ENCODE results near the gene COL1A2. TPM values are rescaled to one million over a fixed set of nuclear protein-coding genes. Genes with fewer than 3 reads are reported as not detected.
A peak's percentile ranks its signal among the peaks of the same experiment; 100 is the strongest.

The COL1A2 gene
- total RNA-seq, 1 donor from 2014 or later: 2,734 TPM

DNA sequence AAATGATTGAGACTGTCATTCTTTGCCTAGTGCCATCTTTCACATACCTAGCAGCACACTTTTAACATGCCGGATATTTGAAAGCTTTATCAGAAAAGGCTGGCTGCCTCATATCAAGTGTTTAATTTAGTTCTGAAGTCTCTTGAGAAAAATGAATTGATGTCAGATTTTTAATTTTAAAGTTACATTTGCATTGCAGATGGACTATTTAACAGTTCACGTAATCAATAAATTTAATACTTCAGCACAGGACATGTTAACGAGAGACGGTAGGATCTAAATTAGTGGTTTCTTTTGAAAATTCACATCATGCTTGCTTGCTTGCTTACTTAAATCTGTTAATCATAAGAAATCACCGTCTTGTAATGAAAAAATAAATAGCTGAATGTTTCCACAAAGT is 51.6 kb downstream of the COL1A2 start:
- peaks cover 13% of the 10 kb centered on the region for H3K4me1 Mint-ChIP-seq

DNA sequence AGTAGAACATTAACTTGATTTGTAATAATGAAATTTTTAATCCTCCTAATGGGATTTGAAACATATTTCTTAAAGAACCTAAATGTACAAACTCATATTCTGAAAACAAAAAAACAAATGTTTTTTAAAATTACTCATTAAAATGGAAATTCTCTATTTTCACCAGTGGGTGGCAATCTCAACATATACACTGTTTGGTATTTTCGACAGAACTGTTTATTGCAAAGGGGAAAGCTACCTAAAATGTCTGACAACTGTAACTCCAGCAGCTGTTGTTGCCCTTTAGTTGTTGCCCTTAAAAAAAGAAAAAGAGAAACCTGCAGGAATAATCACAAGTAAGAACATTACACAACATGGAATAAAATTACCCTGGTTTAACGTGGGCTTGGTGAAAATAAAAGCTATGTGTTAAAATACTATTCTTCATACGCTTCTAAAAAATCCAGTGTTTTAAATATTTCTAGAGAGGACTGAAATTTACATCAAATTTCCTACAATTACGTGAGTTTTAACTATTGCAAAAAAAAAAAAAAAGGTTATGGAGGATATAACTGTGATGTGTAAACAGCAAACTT is 54.5 kb downstream of the COL1A2 start:
- no peaks in the 10 kb centered on the region for H3K9me3 Mint-ChIP-seq
- TF ChIP-seq, protein P1, sequence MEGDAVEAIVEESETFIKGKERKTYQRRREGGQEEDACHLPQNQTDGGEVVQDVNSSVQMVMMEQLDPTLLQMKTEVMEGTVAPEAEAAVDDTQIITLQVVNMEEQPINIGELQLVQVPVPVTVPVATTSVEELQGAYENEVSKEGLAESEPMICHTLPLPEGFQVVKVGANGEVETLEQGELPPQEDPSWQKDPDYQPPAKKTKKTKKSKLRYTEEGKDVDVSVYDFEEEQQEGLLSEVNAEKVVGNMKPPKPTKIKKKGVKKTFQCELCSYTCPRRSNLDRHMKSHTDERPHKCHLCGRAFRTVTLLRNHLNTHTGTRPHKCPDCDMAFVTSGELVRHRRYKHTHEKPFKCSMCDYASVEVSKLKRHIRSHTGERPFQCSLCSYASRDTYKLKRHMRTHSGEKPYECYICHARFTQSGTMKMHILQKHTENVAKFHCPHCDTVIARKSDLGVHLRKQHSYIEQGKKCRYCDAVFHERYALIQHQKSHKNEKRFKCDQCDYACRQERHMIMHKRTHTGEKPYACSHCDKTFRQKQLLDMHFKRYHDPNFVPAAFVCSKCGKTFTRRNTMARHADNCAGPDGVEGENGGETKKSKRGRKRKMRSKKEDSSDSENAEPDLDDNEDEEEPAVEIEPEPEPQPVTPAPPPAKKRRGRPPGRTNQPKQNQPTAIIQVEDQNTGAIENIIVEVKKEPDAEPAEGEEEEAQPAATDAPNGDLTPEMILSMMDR (IDR thresholded peaks at IDR 0.05; ENCODE audit: unreplicated experiment): peak; percentile 79
- no peaks in the 10 kb centered on the region for H3K36me3 Mint-ChIP-seq
- H3K27ac Mint-ChIP-seq: no peak overlapping the region
- no peaks in the 10 kb centered on the region for H3K27me3 Mint-ChIP-seq (ENCODE audit: low read depth)
- peaks cover 27% of the 10 kb centered on the region for H3K4me1 Mint-ChIP-seq
- no peak overlapping the region for H3K4me3 Mint-ChIP-seq
- DNase-seq (ENCODE audit: low spot score in 2 of 2, unreplicated experiment in 2 of 2): no peak

More for the DNA sequence above, 51.6 kb downstream of the COL1A2 start:
- no peak for DNase-seq (ENCODE audit: low spot score in 2 of 2, unreplicated experiment in 2 of 2)
- Mint-ChIP-seq H3K27ac (no peak overlapping the region), H3K4me3 (no peak overlapping the region), H3K36me3 (no peaks in the 10 kb centered on the region), H3K27me3 (ENCODE audit: low read depth) (no peaks in the 10 kb centered on the region), H3K9me3 (no peaks in the 10 kb centered on the region)
- TF ChIP-seq, protein P1 (IDR thresholded peaks at IDR 0.05; ENCODE audit: unreplicated experiment): no peak

DNA sequence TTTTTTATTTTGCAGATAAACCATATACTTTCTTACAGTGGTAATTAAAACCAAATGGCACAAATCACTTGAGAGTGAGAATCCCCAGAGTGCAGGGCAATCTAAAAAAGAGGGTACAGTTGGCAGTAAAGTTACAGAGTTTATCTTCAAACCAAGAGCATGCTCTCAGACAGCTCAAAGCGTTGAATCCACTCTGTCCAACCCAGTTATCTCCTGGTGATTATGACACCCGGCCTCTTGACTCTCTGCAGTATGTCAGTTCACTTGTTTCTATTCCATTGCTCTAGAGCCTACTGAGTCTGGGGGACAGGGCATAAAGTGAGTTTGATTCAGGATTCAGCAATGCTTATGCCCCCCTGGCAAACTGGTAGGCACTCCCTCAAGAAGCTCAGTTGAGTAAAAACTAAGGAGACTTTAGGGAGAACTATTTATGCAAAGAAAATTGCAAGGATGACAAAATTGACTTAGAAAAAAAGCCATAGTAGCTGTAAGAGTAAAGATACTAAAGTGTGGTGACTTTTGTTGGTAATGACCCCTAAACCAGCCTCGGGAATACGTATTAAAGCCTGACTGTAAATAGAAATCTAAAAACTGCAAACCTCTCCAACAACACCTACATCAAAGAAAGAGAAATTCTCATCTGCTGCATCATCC is 55.5 kb downstream of the COL1A2 start:
- Mint-ChIP-seq H3K9me3 (no peaks in the 10 kb centered on the region), H3K27me3 (ENCODE audit: low read depth) (no peaks in the 10 kb centered on the region), H3K4me3 (no peak overlapping the region), H3K27ac (no peak overlapping the region), H3K4me1 (peaks cover 21% of the 10 kb centered on the region), H3K36me3 (no peaks in the 10 kb centered on the region)
- TF ChIP-seq, protein P1 (IDR thresholded peaks at IDR 0.05; ENCODE audit: unreplicated experiment): no peak
- DNase-seq (ENCODE audit: low spot score in 2 of 2, unreplicated experiment in 2 of 2): no peak

DNA sequence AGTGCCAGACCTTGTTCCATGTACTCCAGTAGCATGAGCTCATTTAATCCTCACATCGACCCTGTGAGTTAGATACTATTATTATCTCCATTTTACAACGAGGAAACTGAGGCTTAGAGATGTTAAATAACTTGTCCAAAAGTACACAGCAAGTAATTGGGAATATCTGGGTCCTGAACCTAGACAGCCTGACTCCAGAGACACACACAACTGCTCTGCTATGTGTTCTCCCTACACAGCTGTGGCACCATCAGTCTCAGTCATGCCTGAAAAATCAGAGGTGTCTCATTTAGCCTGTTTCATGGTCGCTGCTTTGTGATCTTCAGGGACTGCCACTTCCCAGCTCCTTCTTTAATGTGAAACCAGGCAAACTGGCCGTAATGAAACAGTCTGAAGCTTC is 56.5 kb downstream of the COL1A2 start:
- TF ChIP-seq, protein P1 (IDR thresholded peaks at IDR 0.05; ENCODE audit: unreplicated experiment): no peak
- H3K9me3 Mint-ChIP-seq: no peaks in the 10 kb centered on the region
- no peak overlapping the region for H3K4me3 Mint-ChIP-seq
- no peaks in the 10 kb centered on the region for H3K27me3 Mint-ChIP-seq (ENCODE audit: low read depth)
- H3K4me1 Mint-ChIP-seq: peaks cover 15% of the 10 kb centered on the region
- no peak overlapping the region for H3K27ac Mint-ChIP-seq
- DNase-seq (ENCODE audit: low spot score in 2 of 2, unreplicated experiment in 2 of 2): no peak
- H3K36me3 Mint-ChIP-seq: no peaks in the 10 kb centered on the region

DNA sequence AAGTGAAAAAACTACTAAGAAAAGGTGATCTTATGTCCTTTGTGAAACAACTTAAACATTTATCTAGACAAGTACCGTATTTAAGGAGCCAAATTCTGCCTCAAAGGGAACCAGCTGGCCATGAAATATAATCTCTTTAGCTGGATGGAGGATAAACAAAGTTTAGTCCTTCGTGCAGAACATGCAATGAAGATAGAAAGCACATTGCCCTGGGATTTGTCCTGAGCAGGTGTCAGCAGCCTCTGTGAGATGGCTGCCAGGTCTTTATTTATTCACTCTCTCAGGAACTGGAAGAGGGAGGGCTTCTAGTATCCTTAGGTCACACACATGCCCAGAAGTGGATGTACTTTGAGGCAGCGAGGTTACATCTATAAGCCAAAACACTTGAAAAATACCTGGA is 57.5 kb downstream of the COL1A2 start:
- TF ChIP-seq, protein P1 (IDR thresholded peaks at IDR 0.05; ENCODE audit: unreplicated experiment): no peak
- Mint-ChIP-seq H3K27ac (no peak overlapping the region), H3K36me3 (no peaks in the 10 kb centered on the region), H3K27me3 (ENCODE audit: low read depth) (no peaks in the 10 kb centered on the region), H3K4me3 (no peak overlapping the region), H3K4me1 (peaks cover 15% of the 10 kb centered on the region), H3K9me3 (peaks cover 6% of the 10 kb centered on the region)
- no peak for DNase-seq (ENCODE audit: low spot score in 2 of 2, unreplicated experiment in 2 of 2)
